Measurements from ENCODE around the gene GPR6. TPM values are rescaled to one million over a fixed set of nuclear protein-coding genes. Genes with fewer than 3 reads are reported as not detected.

Gene GPR6
- total and polyA plus RNA-seq, 2 donors (not counting 3 experiments of a cell fraction or from before 2014, with no cell fraction given): not detected

DNA sequence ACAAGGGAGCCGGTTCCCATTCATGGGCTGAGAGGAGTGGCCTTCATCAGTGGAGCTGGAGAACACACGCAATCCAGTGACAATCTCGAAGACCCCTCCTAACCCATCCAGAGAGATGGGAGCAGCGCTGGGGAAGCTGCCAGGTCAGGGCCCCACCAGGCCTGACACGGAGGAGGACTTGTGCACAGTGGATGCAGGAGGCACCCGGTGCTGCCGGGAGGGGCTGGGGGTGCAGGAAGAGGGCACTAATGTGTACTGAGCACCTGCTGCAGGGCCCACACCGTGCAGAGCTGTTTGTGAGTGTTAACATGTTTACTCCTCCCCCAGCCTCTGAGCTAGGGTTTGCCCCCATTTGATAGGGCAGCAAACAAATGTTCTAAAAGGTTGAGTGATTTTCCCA, 43.8 kb upstream of the GPR6 start:
- Histone ChIP-seq H3K79me2 (ENCODE audit: control insufficient read depth, insufficient read depth, low read length) (no peaks in the 10 kb centered on the region), H3K27me3 (ENCODE audit: control insufficient read depth in 2 of 2, insufficient read depth in 2 of 2, low read length in 2 of 2) (no peaks in the 10 kb centered on the region), H3K4me2 (ENCODE audit: insufficient read depth, low read length) (no peak overlapping the region), H3K4me1 (ENCODE audit: control insufficient read depth, extremely low read depth, insufficient read depth, low read length) (no peaks in the 10 kb centered on the region), H3K9ac (replicated peaks; ENCODE audit: extremely low read depth, insufficient read depth, low read length) (no peak overlapping the region), H3K27ac (ENCODE audit: insufficient read depth, low read depth, low read length) (no peak overlapping the region), H3K4me3 (replicated peaks in 1 of 3; ENCODE audit: insufficient read depth in 1 of 3, low read depth in 1 of 3, low read length in 3 of 3) (no peak overlapping the region), H4K20me1 (replicated peaks; ENCODE audit: control insufficient read depth, extremely low read depth, insufficient read depth, low read length) (no peaks in the 10 kb centered on the region), H3K9me1 (replicated peaks; ENCODE audit: control insufficient read depth, extremely low read depth, insufficient read depth, low read length) (no peaks in the 10 kb centered on the region), H2AFZ (ENCODE audit: low read depth, low read length) (no peak overlapping the region), H3K9me3 (replicated peaks; ENCODE audit: control insufficient read depth, insufficient read depth, low read length) (no peaks in the 10 kb centered on the region), H3K36me3 (ENCODE audit: control insufficient read depth in 2 of 2, extremely low read depth in 1 of 2, insufficient read depth in 2 of 2, low read length in 2 of 2) (no peaks in the 10 kb centered on the region)
- intact Hi-C loops (cut with micrococcal nuclease): no loop called here
- DNase-seq (ENCODE audit: low read depth, low spot score) (no peak), FAIRE-seq (no peak)
- dilution Hi-C loops (cut with MboI; ENCODE audit: extremely low pct_ligation_motif_present, low sequenced_read_pairs): no loop called here
- ChIA-PET CTCF (no interaction called here), POLR2A (no interaction called here)
- BruUV-seq (replicated peaks): no TSS peak
- TF ChIP-seq, protein P1, sequence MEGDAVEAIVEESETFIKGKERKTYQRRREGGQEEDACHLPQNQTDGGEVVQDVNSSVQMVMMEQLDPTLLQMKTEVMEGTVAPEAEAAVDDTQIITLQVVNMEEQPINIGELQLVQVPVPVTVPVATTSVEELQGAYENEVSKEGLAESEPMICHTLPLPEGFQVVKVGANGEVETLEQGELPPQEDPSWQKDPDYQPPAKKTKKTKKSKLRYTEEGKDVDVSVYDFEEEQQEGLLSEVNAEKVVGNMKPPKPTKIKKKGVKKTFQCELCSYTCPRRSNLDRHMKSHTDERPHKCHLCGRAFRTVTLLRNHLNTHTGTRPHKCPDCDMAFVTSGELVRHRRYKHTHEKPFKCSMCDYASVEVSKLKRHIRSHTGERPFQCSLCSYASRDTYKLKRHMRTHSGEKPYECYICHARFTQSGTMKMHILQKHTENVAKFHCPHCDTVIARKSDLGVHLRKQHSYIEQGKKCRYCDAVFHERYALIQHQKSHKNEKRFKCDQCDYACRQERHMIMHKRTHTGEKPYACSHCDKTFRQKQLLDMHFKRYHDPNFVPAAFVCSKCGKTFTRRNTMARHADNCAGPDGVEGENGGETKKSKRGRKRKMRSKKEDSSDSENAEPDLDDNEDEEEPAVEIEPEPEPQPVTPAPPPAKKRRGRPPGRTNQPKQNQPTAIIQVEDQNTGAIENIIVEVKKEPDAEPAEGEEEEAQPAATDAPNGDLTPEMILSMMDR (IDR thresholded peaks at IDR 0.05; ENCODE audit: extremely low read depth in 1 of 2, insufficient read depth in 1 of 2, low read depth in 1 of 2, low read length in 2 of 2): no peak
- TF ChIP-seq EZH2 (IDR thresholded peaks at IDR 0.05; ENCODE audit: borderline replicate concordance, low read depth, low read length, severe bottlenecking) (no peak), JUN (IDR thresholded peaks at IDR 0.05; ENCODE audit: borderline replicate concordance, insufficient read depth, insufficient read length, low read depth) (no peak), MYC (IDR thresholded peaks at IDR 0.05; ENCODE audit: low read depth, low read length) (no peak), POLR2A (IDR thresholded peaks at IDR 0.05; ENCODE audit: low read depth, low read length) (no peak), GATA2 (IDR thresholded peaks at IDR 0.05; ENCODE audit: insufficient read depth, insufficient read length, low read depth, low read length) (no peak), POLR2AphosphoS5 (IDR thresholded peaks at IDR 0.05; ENCODE audit: insufficient read depth, low read depth, low read length) (no peak), FOS (IDR thresholded peaks at IDR 0.05; ENCODE audit: borderline replicate concordance, insufficient read depth, low read length) (no peak)
- TF ChIP-seq, protein P2, sequence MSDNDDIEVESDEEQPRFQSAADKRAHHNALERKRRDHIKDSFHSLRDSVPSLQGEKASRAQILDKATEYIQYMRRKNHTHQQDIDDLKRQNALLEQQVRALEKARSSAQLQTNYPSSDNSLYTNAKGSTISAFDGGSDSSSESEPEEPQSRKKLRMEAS (IDR thresholded peaks at IDR 0.05; ENCODE audit: insufficient read depth, insufficient read length): no peak
